Endothelial cell of hepatic sinusoid (primary cell): ENCODE results near the gene TNFAIP8L3.

Experiments used
- in situ Hi-C: cut with HindIII; loops from 2 replicates; pipeline ENCODE4 v1.10.0; 2017; ENCODE audit warnings: low sequenced_read_pairs

The TNFAIP8L3 gene

GRCh38 chr15:51016615-51017014 is 78.1 kb downstream of the TNFAIP8L3 start:
- in situ Hi-C loops, result no loop called here

- in situ Hi-C loops, result no loop called here
Measured at GRCh38 chr15:51011212-51011611, 83.5 kb downstream of the TNFAIP8L3 start.

GRCh38 chr15:51007131-51007666 is 87.5 kb downstream of the TNFAIP8L3 start:
- in situ Hi-C loops, result no loop called here
